ENCODE data around the gene KTN1.

Gene KTN1, protein sequence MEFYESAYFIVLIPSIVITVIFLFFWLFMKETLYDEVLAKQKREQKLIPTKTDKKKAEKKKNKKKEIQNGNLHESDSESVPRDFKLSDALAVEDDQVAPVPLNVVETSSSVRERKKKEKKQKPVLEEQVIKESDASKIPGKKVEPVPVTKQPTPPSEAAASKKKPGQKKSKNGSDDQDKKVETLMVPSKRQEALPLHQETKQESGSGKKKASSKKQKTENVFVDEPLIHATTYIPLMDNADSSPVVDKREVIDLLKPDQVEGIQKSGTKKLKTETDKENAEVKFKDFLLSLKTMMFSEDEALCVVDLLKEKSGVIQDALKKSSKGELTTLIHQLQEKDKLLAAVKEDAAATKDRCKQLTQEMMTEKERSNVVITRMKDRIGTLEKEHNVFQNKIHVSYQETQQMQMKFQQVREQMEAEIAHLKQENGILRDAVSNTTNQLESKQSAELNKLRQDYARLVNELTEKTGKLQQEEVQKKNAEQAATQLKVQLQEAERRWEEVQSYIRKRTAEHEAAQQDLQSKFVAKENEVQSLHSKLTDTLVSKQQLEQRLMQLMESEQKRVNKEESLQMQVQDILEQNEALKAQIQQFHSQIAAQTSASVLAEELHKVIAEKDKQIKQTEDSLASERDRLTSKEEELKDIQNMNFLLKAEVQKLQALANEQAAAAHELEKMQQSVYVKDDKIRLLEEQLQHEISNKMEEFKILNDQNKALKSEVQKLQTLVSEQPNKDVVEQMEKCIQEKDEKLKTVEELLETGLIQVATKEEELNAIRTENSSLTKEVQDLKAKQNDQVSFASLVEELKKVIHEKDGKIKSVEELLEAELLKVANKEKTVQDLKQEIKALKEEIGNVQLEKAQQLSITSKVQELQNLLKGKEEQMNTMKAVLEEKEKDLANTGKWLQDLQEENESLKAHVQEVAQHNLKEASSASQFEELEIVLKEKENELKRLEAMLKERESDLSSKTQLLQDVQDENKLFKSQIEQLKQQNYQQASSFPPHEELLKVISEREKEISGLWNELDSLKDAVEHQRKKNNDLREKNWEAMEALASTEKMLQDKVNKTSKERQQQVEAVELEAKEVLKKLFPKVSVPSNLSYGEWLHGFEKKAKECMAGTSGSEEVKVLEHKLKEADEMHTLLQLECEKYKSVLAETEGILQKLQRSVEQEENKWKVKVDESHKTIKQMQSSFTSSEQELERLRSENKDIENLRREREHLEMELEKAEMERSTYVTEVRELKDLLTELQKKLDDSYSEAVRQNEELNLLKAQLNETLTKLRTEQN (N-terminal part only)

DNA sequence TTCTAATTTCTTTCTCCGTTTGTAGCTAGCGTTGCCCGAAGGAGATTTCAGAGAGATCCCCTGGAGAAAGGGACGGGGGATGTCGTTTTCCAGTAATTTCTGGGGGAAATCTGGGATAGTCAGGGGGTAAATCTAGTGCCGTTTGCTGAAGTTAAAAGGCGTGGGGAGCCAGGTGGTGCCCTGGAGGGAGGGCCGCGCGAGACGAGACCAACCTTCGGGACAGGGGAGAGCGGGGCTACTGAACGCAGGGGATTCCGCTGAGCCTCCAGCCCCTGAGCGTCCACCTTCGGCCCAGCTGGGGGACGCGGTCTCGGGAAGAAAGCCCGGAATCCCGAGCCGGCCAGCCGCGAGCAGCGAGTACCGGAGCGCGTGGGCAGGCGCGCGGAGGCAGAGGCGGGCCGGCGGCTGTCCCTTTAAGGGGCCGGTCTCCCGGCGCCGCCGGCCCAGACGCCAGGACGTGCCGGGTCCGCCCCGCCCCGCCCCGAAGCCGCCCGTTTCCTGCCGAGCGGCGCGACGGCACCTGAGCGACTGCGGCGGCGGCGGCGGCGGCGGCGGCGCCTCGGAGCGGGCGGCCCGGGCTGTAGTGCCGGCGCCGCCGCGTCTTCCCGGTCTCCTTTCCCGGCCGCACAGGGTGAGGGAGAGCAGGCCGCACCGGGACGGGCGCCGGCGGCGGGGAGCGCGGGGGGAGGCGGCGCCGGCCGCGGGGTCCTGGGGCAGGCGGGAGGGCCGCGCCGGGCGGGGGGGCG is at the start of gene KTN1:
KTN1 (plus strand) TSS at position 484 of the 746 bp plus-strand sequence. CDS start 31,842 bp downstream, outside the sequence.
- Histone ChIP-seq H3K4me2 (ENCODE audit: low read depth, low read length, poor library complexity, severe bottlenecking) (peak within 1 kb of the TSS; percentile 75), H3K9me3 (ENCODE audit: insufficient read depth, low read length) (no peaks in the 10 kb centered on the region), H3K9ac (ENCODE audit: low read length) (peak within 1 kb of the TSS; percentile 82), H3K9me2 (replicated peaks; ENCODE audit: insufficient read depth, low read length) (no peaks in the 10 kb centered on the region), H4K20me1 (ENCODE audit: low read depth, low read length) (peaks cover 27% of the 10 kb centered on the region), H3K36me3 (ENCODE audit: low read length) (no peaks in the 10 kb centered on the region), H3K27me3 (ENCODE audit: low read length) (no peaks in the 10 kb centered on the region), H3K27ac (ENCODE audit: low read depth, low read length) (peak within 1 kb of the TSS; percentile 70), H2AFZ (ENCODE audit: low read depth, low read length, severe bottlenecking) (peak within 1 kb of the TSS; percentile 78), H3K4me3 (ENCODE audit: insufficient read depth, low read length, poor library complexity, severe bottlenecking) (peak within 1 kb of the TSS; percentile 81), H3K79me2 (ENCODE audit: insufficient read depth, low read length) (peaks cover 45% of the 10 kb centered on the region), H3F3A (ENCODE audit: insufficient read depth) (peaks cover 17% of the 10 kb centered on the region)
- TF ChIP-seq, protein P1, sequence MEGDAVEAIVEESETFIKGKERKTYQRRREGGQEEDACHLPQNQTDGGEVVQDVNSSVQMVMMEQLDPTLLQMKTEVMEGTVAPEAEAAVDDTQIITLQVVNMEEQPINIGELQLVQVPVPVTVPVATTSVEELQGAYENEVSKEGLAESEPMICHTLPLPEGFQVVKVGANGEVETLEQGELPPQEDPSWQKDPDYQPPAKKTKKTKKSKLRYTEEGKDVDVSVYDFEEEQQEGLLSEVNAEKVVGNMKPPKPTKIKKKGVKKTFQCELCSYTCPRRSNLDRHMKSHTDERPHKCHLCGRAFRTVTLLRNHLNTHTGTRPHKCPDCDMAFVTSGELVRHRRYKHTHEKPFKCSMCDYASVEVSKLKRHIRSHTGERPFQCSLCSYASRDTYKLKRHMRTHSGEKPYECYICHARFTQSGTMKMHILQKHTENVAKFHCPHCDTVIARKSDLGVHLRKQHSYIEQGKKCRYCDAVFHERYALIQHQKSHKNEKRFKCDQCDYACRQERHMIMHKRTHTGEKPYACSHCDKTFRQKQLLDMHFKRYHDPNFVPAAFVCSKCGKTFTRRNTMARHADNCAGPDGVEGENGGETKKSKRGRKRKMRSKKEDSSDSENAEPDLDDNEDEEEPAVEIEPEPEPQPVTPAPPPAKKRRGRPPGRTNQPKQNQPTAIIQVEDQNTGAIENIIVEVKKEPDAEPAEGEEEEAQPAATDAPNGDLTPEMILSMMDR (IDR thresholded peaks at IDR 0.05; ENCODE audit: insufficient read depth, low read length, poor library complexity, severe bottlenecking): no peak
- no peak for TF ChIP-seq EZH2phosphoT487 (conservative IDR thresholded peaks at IDR 0.05; ENCODE audit: low read length)

DNA sequence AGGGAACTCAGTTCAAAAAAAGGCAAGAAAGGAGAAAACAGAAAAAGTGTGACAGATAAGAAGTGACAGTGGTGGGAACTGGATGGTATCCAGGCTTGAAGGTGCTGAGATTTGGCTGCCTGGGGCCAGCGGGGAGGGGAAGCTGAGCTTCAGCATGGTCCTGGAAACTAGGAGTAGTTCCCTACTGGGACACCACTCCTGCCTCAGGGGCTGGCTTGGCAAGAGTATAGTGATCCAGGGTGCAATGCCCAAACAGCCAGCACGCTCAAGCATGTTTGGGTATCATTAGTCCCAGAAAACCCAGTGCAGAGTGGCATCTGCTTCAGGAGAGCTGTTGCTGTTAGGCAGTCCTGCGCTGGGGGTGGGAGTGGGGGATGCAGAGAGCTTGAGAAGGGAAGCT is 49.5 kb upstream of the KTN1 start:
- Histone ChIP-seq H3K9me2 (replicated peaks; ENCODE audit: insufficient read depth, low read length) (no peaks in the 10 kb centered on the region), H3K36me3 (ENCODE audit: low read length) (no peaks in the 10 kb centered on the region), H3K79me2 (ENCODE audit: insufficient read depth, low read length) (no peaks in the 10 kb centered on the region), H4K20me1 (ENCODE audit: low read depth, low read length) (no peaks in the 10 kb centered on the region), H3F3A (ENCODE audit: insufficient read depth) (no peaks in the 10 kb centered on the region), H3K27me3 (ENCODE audit: low read length) (no peaks in the 10 kb centered on the region), H2AFZ (ENCODE audit: low read depth, low read length, severe bottlenecking) (no peak overlapping the region), H3K9ac (ENCODE audit: low read length) (no peak overlapping the region), H3K9me3 (ENCODE audit: insufficient read depth, low read length) (no peaks in the 10 kb centered on the region), H3K4me2 (ENCODE audit: low read depth, low read length, poor library complexity, severe bottlenecking) (no peak overlapping the region), H3K4me3 (ENCODE audit: insufficient read depth, low read length, poor library complexity, severe bottlenecking) (no peak overlapping the region), H3K27ac (ENCODE audit: low read depth, low read length) (no peak overlapping the region)
- TF ChIP-seq, protein P1 (IDR thresholded peaks at IDR 0.05; ENCODE audit: insufficient read depth, low read length, poor library complexity, severe bottlenecking): no peak
- TF ChIP-seq EZH2phosphoT487 (conservative IDR thresholded peaks at IDR 0.05; ENCODE audit: low read length): no peak
